Sigmoid colon (tissue), 7 donors: ENCODE results near the gene KCNQ2. TPM values are rescaled to one million over a fixed set of nuclear protein-coding genes. Genes with fewer than 3 reads are reported as not detected.

ENCODE experiments used
- DNase-seq: peaks from one replicate; pipeline ENCODE4 v3.0.0-alpha.2; 2019
- H3K27ac ChIP-seq, 4 donors: fragments of 200-600 bp; sonication (generic); one replicate each; pipeline ENCODE4 v1.5.1; 2016 to 2019; ENCODE audit warnings: mild to moderate bottlenecking in 1 of 4
- H3K27me3 ChIP-seq, 3 donors: fragments of 200-600 bp; sonication (generic); one replicate each; pipeline ENCODE4 v1.5.1; 2019; ENCODE audit warnings: mild to moderate bottlenecking in 1 of 3
- H3K36me3 ChIP-seq, 4 donors: fragments of 200-600 bp; sonication (generic); one replicate each; pipeline ENCODE4 v1.5.1; 2016 to 2019
- H3K4me1 ChIP-seq, 4 donors: fragments of 200-600 bp; sonication (generic); one replicate each; pipeline ENCODE4 v1.5.1; 2017 to 2019
- H3K4me3 ChIP-seq, 4 donors: fragments of 200-600 bp; sonication (generic); one replicate each; pipeline ENCODE4 v1.5.1; 2017 to 2019; ENCODE audit warnings: mild to moderate bottlenecking in 2 of 4, moderate library complexity in 1 of 4
- H3K9me3 ChIP-seq, 4 donors: fragments of 200-600 bp in 3 of 4; sonication (generic) in 3 of 4; one replicate each; pipeline versions ENCODE4 v1.5.1 to v1.6.1; 2013 to 2019
- CTCF ChIP-seq, 4 experiments: fragments of 450-650 bp in 3 of 4; fragments of 200-600 bp in 1 of 4; IDR thresholded peaks; one replicate each; pipeline ENCODE4 v1.5.1; 2016 to 2019; ENCODE audit warnings: antibody characterized with exemption in 4 of 4, mild to moderate bottlenecking in 3 of 4, moderate library complexity in 2 of 4
- EP300 ChIP-seq, 4 donors: sonication (generic); formaldehyde crosslinking; IDR thresholded peaks; one replicate each; pipeline ENCODE4 v1.6.1; 2017; ENCODE audit warnings: antibody characterized with exemption in 4 of 4
- POLR2A ChIP-seq, 2 donors: fragments of 450-650 bp; IDR thresholded peaks; one replicate each; pipeline ENCODE4 v1.6.1; 2016; ENCODE audit warnings: antibody characterized with exemption in 2 of 2, mild to moderate bottlenecking in 2 of 2, moderate library complexity in 2 of 2
- POLR2AphosphoS5 ChIP-seq, 4 donors: sonication (generic); formaldehyde crosslinking; IDR thresholded peaks; one replicate each; pipeline ENCODE4 v1.6.1; 2017; ENCODE audit warnings: antibody characterized with exemption in 4 of 4
- WGBS, 2 donors: extraction: QIAGEN DNeasy Blood & Tissue Kit; methylation state at CpG; one replicate each; pipeline ENCODE4 v1.1.7; 2013; 5-methylcytosine and 5-hydroxymethylcytosine counted together
- intact Hi-C: fragments of 100-400 bp; cut with DNase I; formaldehyde crosslinking; loops from one replicate; pipeline ENCODE4 v1.15.1; 2023
- polyA plus RNA-seq, 3 donors: library from polyadenylated mRNA; stranded (reverse); fragments of 200-250 nt; gene quantifications; one replicate each; pipeline ENCODE4 v1.2.3, GENCODE V29; 2013
- total RNA-seq, 4 donors: library from RNA; depleted of rRNA; stranded (reverse); fragments of >200 nt; gene quantifications; one replicate each; pipeline ENCODE4 v1.1.0, GENCODE V29; 2016
- donor health status: healthy with polysubstance abuse.
- donor health status: Bipolar disorder and iron deficiency.
- donor health status: healthy.

KCNQ2 gene
- total and polyA plus RNA-seq, 7 donors, result 0.83 to 4.2 (median 1.2) TPM; not detected in 3

DNA sequence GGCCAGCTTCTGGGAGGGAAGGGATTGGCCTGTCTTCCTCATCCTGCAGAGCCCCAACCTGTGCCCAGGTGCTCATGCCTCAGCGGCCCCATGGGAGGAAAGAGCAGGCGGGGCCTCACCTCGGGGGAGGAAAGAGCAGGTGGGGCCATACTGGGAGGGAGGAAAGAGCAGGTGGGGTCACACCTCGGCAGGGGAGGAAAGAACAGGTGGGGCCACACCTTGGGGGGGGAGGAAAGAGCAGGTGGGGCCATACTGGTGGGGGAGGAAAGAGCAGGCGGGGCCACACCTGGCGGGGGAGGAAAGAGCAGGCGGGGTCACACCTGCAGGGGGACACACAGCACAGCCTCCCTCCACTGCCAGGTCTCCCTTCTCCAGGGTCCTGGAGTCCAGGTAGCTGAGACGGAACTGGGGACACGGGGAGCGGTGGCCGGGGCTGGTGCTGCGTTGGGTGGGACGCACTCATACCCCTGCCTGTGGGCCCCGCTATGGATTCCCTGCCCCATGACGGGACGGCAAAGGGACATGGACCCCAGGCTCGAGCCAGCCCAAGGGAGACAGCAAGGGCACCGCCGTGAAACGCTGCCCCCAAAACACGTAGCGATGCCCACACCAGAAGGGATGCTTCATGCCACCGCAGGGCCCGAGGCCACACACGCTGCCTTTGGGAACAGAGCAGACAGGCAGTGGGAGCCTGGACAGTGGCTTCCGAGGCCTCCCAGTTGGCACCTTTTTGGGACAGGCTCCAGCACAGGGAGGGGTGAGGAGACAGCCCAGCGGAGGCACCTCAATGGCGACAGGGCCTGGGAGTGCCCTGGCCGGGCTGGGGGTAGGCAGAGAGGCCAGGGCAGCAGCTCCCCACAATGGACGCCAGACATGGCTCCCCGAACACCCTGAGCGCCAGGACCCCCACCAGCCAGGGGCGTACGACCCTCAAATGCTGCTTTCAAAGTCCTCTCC is 68.0 kb downstream of the KCNQ2 start:
- Histone ChIP-seq H3K4me1 (no peaks in the 10 kb centered on the region), H3K9me3 (no peaks in the 10 kb centered on the region), H3K27me3 (peaks cover 0 to 35% (median 5%) of the 10 kb centered on the region in 3 donors), H3K36me3 (no peaks in the 10 kb centered on the region), H3K27ac (no peak overlapping the region), H3K4me3 (no peak overlapping the region)
- WGBS, 2 donors, result 61 to 80% methylated on average over 34 of the region's 34 CpGs
- DNase-seq, result no peak
- intact Hi-C loops, result no loop called here
- TF ChIP-seq POLR2AphosphoS5 (IDR thresholded peaks at IDR 0.05) (no peak), EP300 (IDR thresholded peaks at IDR 0.05) (no peak)

DNA sequence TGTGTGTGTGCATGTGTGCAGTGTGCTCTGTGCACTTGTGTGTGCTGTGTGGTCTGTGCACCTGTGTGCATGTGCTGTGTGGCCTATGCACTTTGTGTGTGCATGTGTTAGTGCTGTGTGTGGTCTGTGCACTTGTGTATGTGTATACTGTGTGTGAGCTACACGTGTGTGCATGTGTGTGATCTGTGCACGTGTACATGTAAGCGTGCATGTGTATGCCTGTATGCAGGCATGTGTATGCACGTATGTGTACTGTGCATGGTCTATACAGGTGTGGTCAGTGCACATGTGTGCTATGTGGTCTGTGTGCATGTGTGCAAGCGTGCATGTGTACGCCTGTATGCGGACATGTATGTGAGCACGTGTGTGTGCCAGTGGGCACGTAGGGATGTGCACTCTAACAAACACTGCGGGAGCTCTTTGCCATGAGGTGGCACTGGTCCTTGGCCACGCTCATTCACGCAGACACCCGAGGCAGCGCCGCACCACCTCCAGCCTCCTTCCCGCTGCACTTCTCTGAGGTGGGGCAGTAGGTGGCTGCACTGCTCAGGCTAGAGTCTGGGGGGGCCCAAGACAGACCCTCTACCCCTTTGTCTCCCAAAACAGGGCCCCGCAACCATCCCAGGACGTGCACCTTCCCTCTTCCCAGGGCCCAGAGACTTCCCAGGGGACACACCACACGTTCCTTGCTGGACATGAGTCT is 68.9 kb downstream of the KCNQ2 start:
- 80 to 87% methylated on average over 19 of the region's 19 CpGs for WGBS, 2 donors
- H3K9me3 ChIP-seq, result no peaks in the 10 kb centered on the region
- DNase-seq, result no peak
- TF ChIP-seq POLR2A (IDR thresholded peaks at IDR 0.05) (no peak), CTCF (IDR thresholded peaks at IDR 0.05) (no peak), EP300 (IDR thresholded peaks at IDR 0.05) (no peak), POLR2AphosphoS5 (IDR thresholded peaks at IDR 0.05) (no peak)
- H3K27ac ChIP-seq, result no peak overlapping the region
- peaks cover 0 to 39% (median 5%) of the 10 kb centered on the region in 3 donors for H3K27me3 ChIP-seq
- intact Hi-C loops, result no loop called here
- no peaks in the 10 kb centered on the region for H3K36me3 ChIP-seq
- no peaks in the 10 kb centered on the region for H3K4me1 ChIP-seq
- no peak overlapping the region for H3K4me3 ChIP-seq

DNA sequence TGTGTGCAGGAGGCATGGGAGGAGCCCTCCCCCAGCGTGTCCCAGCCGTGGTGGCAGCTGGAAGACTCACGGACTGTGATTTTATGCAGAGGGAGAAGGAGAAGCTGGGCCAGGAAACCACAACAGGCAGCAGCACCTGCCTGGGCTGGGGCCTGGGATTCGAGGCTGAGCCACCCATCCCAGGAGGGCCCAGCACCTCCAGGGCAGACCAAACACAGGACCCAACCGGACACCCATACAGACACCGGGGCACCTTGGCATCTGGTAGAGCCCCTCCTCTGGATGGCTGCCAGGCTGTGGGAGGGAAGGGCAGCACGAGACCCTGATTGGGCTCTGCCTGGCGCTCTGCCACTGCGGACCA is 69.6 kb downstream of the KCNQ2 start:
- no peak for DNase-seq
- peaks cover 0 to 39% (median 5%) of the 10 kb centered on the region in 3 donors for H3K27me3 ChIP-seq

DNA sequence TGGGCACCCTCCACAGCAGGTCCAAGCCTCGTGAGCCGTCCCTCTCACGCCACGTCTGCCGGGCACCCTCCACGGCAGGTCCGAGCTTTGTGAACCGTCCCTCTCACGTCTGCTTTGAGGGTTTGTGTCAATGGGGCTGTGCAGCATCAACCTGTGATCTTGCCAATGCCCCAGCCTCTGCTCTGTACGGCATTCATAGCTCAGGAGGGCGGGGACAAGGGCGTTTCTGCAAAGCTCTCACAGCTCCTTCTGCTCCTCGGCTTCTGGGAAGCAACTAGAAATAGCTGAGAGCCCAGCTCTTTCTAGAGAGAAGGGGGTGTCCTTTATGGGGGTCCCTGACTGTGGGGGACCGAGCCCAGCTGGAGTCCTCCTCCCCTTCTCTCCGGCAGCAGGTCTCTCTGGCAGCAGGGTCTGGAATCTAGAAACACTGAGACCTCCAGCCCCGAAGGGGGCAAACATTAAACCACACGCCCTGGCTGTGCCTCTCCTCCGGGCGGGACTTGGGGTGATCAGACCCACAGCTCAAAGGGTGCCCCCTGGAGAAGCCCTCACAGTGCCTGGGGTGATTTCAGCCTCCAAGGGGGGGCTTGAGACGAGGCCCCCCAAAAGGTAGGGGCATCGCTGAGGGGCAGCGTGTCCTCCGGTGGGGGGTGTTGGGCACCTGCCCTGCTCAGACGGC is 70.1 kb downstream of the KCNQ2 start:
- TF ChIP-seq CTCF (IDR thresholded peaks at IDR 0.05) (no peak), EP300 (IDR thresholded peaks at IDR 0.05) (no peak), POLR2A (IDR thresholded peaks at IDR 0.05) (no peak), POLR2AphosphoS5 (IDR thresholded peaks at IDR 0.05) (no peak)
- H3K4me1 ChIP-seq, result no peaks in the 10 kb centered on the region
- no peak overlapping the region for H3K27ac ChIP-seq
- no peak for DNase-seq
- no peaks in the 10 kb centered on the region for H3K36me3 ChIP-seq
- no peaks in the 10 kb centered on the region for H3K9me3 ChIP-seq
- no peak overlapping the region for H3K4me3 ChIP-seq
- intact Hi-C loops, result no loop called here
- 22 to 56% methylated on average over 24 of the region's 24 CpGs for WGBS, 2 donors
- H3K27me3 ChIP-seq, result peaks cover 0 to 44% (median 5%) of the 10 kb centered on the region in 3 donors

More for the DNA sequence above, 69.6 kb downstream of the KCNQ2 start:
- Histone ChIP-seq H3K4me3 (no peak overlapping the region), H3K36me3 (no peaks in the 10 kb centered on the region), H3K4me1 (no peaks in the 10 kb centered on the region), H3K27ac (no peak overlapping the region), H3K9me3 (no peaks in the 10 kb centered on the region)
- WGBS, 2 donors, result 33 to 46% methylated on average over 9 of the region's 9 CpGs
- intact Hi-C loops, result no loop called here
- TF ChIP-seq CTCF (IDR thresholded peaks at IDR 0.05) (no peak), EP300 (IDR thresholded peaks at IDR 0.05) (no peak), POLR2A (IDR thresholded peaks at IDR 0.05) (no peak), POLR2AphosphoS5 (IDR thresholded peaks at IDR 0.05) (no peak)
